Liver (tissue), 9 donors: ENCODE results near the gene TMEM106A. TPM values are rescaled to one million over a fixed set of nuclear protein-coding genes. Genes with fewer than 3 reads are reported as not detected.

Source experiments
- DNase-seq: peaks from one replicate; pipeline ENCODE4 v3.0.0-alpha.2; 2017; ENCODE audit warnings: low spot score
- H3K27ac ChIP-seq, 2 donors: one replicate each; pipeline ENCODE4 v1.7.0; 2013; ENCODE audit warnings: inconsistent platforms in 2 of 2, low read length in 2 of 2, control low read depth in 1 of 2, low read depth in 1 of 2, mild to moderate bottlenecking in 1 of 2
- H3K27me3 ChIP-seq, 4 donors: one replicate each; pipeline versions ENCODE4 v1.6.1 to v1.7.0; 2013; ENCODE audit warnings: low read length in 3 of 4, inconsistent platforms in 1 of 4, mild to moderate bottlenecking in 1 of 4, moderate library complexity in 1 of 4; ENCODE audit not compliant: control insufficient read depth in 4 of 4, insufficient read depth in 4 of 4
- H3K36me3 ChIP-seq, 4 donors: one replicate each; pipeline versions ENCODE4 v1.6.1 to v1.7.0; 2013; ENCODE audit warnings: low read length in 3 of 4, mild to moderate bottlenecking in 3 of 4, low read depth in 1 of 4, moderate library complexity in 1 of 4; ENCODE audit not compliant: control insufficient read depth in 4 of 4, insufficient read depth in 3 of 4
- H3K4me1 ChIP-seq, 4 donors: one replicate each; pipeline versions ENCODE4 v1.6.1 to v1.7.0; 2013; ENCODE audit warnings: low read length in 3 of 4, mild to moderate bottlenecking in 3 of 4, moderate library complexity in 1 of 4; ENCODE audit not compliant: control insufficient read depth in 4 of 4, insufficient read depth in 4 of 4
- H3K4me3 ChIP-seq, 3 donors: one replicate each; pipeline versions ENCODE4 v1.6.1 to v1.7.0; 2013; ENCODE audit warnings: low read length in 3 of 3, control low read depth in 1 of 3, low read depth in 1 of 3, mild to moderate bottlenecking in 1 of 3
- H3K9ac ChIP-seq, 2 donors: one replicate each; pipeline ENCODE4 v1.7.0; 2013; ENCODE audit warnings: low read length in 2 of 2, mild to moderate bottlenecking in 2 of 2, moderate library complexity in 2 of 2, control low read depth in 1 of 2, low read depth in 1 of 2
- H3K9me3 ChIP-seq, 4 donors: one replicate each; pipeline versions ENCODE4 v1.6.1 to v1.7.0; 2013; ENCODE audit warnings: low read length in 3 of 4; ENCODE audit not compliant: control insufficient read depth in 4 of 4
- EGR1 ChIP-seq, 2 donors: IDR thresholded peaks; 2 replicates each; pipeline ENCODE4 v1.6.1; 2016 to 2018; ENCODE audit warnings: antibody characterized with exemption in 2 of 2, low read depth in 2 of 2
- FOXA1 ChIP-seq: IDR thresholded peaks from 2 replicates; pipeline ENCODE4 v1.6.1; 2016; ENCODE audit warnings: antibody characterized with exemption
- FOXA2 ChIP-seq: IDR thresholded peaks from 2 replicates; pipeline ENCODE4 v1.6.1; 2016; ENCODE audit warnings: antibody characterized with exemption
- GABPA ChIP-seq, 2 donors: IDR thresholded peaks in 1 of 2; conservative IDR thresholded peaks in 1 of 2; 2 replicates each; pipeline ENCODE4 v1.6.1; 2016; ENCODE audit warnings: antibody characterized with exemption in 2 of 2, mild to moderate bottlenecking in 1 of 2, moderate library complexity in 1 of 2
- HNF4G ChIP-seq: IDR thresholded peaks from 2 replicates; pipeline ENCODE4 v1.6.1; 2016; ENCODE audit warnings: antibody characterized with exemption
- JUND ChIP-seq, 2 donors: IDR thresholded peaks; 2 replicates each; pipeline ENCODE4 v1.6.1; 2016; ENCODE audit warnings: antibody characterized with exemption in 2 of 2
- NR2F2 ChIP-seq: IDR thresholded peaks from 2 replicates; pipeline ENCODE4 v1.6.1; 2016; ENCODE audit warnings: antibody characterized with exemption
- RAD21 ChIP-seq, 2 donors: IDR thresholded peaks; 2 replicates each; pipeline ENCODE4 v1.6.1; 2016; ENCODE audit warnings: antibody characterized with exemption in 2 of 2, mild to moderate bottlenecking in 2 of 2
- RXRA ChIP-seq, 2 donors: IDR thresholded peaks; 2 replicates each; pipeline ENCODE4 v1.6.1; 2017 to 2018; ENCODE audit warnings: antibody characterized with exemption in 2 of 2, mild to moderate bottlenecking in 1 of 2
- SP1 ChIP-seq: IDR thresholded peaks from 2 replicates; pipeline ENCODE4 v1.6.1; 2018; ENCODE audit warnings: antibody characterized with exemption, mild to moderate bottlenecking
- TAF1 ChIP-seq: conservative IDR thresholded peaks from 2 replicates; pipeline ENCODE4 v1.6.1; 2016; ENCODE audit warnings: antibody characterized with exemption, mild to moderate bottlenecking
- YY1 ChIP-seq: IDR thresholded peaks from 2 replicates; pipeline ENCODE4 v1.6.1; 2016; ENCODE audit warnings: antibody characterized with exemption, mild to moderate bottlenecking
- WGBS: extraction: QIAGEN DNeasy Blood & Tissue Kit; methylation state at CpG from one replicate; pipeline ENCODE4 v1.1.7; 2013; 5-methylcytosine and 5-hydroxymethylcytosine counted together
- polyA plus RNA-seq, 2 donors: library from polyadenylated mRNA; stranded (reverse) in 1 of 2; unstranded in 1 of 2; fragments of 200-250 nt in 1 of 2; fragments of >200 nt in 1 of 2; fragmentation: Nextera tagmentation in 1 of 2; extraction: Ambion mirVana in 1 of 2; gene quantifications; one replicate each; pipeline versions ENCODE4 v1.2.1 to v1.2.3, GENCODE V29; 2013 to 2015
- total RNA-seq, 2 donors: library from RNA; depleted of rRNA; stranded (reverse); fragments of >200 nt; gene quantifications; one replicate each; pipeline ENCODE4 v1.2.3, GENCODE V29; 2014
- TF ChIP-seq, protein P1 (sequence below): IDR thresholded peaks from 2 replicates; pipeline ENCODE4 v1.6.1; 2016; ENCODE audit warnings: antibody characterized with exemption
- TF ChIP-seq, protein P2 (sequence below): IDR thresholded peaks from 2 replicates; pipeline ENCODE4 v1.6.1; 2016; ENCODE audit warnings: antibody characterized with exemption
- TF ChIP-seq, protein P3 (sequence below): IDR thresholded peaks from 2 replicates; pipeline ENCODE4 v1.6.1; 2016; ENCODE audit warnings: antibody characterized with exemption, mild to moderate bottlenecking
- TF ChIP-seq, protein P4 (sequence below): fragments of 150-350 bp; IDR thresholded peaks from 2 replicates; pipeline ENCODE4 v1.5.1; 2017; ENCODE audit warnings: improper control_type of control experiment, low read depth, low read length; ENCODE audit not compliant: missing input control
- donor health status: healthy.
- donor health status: healthy.
- donor health status: healthy.
- donor health status: healthy.
- donor health status: healthy.

Gene TMEM106A
- total and polyA plus RNA-seq, 4 donors, result 1.3 to 3.8 (median 2.6) TPM

DNA sequence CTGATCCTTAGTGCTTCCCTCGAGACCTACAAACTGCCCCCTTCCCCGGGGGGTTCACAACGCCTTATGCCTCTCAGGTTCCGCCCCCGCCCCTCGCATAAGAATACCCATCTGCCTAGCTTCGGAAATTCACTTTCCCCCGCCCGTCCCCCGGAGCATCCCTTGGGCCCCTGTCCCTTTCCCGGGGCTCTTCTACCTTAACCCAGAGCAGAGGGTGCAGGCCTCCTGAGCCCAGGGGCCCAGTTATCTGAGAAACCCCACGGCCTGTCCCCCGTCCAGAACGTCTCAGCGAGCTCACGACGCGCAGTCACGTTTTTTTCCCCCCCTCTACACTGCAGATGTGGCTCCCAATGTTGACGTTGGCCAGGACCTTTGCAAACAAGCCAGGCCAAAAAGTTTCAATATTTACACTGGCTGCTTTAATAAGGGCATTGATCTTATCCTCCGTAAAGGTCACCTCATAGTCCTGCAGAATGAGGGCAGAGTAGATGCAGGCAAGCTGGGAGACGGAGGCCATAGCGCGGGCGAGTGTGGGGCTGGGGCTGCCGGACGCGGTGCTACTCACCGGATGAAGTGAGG is 42.0 kb upstream of the TMEM106A start (continued):
- TF ChIP-seq, protein P1, sequence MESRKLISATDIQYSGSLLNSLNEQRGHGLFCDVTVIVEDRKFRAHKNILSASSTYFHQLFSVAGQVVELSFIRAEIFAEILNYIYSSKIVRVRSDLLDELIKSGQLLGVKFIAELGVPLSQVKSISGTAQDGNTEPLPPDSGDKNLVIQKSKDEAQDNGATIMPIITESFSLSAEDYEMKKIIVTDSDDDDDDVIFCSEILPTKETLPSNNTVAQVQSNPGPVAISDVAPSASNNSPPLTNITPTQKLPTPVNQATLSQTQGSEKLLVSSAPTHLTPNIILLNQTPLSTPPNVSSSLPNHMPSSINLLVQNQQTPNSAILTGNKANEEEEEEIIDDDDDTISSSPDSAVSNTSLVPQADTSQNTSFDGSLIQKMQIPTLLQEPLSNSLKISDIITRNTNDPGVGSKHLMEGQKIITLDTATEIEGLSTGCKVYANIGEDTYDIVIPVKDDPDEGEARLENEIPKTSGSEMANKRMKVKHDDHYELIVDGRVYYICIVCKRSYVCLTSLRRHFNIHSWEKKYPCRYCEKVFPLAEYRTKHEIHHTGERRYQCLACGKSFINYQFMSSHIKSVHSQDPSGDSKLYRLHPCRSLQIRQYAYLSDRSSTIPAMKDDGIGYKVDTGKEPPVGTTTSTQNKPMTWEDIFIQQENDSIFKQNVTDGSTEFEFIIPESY, result peak; percentile 40
- TF ChIP-seq, protein P2, sequence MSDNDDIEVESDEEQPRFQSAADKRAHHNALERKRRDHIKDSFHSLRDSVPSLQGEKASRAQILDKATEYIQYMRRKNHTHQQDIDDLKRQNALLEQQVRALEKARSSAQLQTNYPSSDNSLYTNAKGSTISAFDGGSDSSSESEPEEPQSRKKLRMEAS, result peak; percentile 66
- TF ChIP-seq FOXA2 (peak; percentile 100), EGR1 (IDR thresholded peaks at IDR 0.05; ENCODE audit: low read depth in 2 of 2) (no peak), NR2F2 (peak; percentile 76)

DNA sequence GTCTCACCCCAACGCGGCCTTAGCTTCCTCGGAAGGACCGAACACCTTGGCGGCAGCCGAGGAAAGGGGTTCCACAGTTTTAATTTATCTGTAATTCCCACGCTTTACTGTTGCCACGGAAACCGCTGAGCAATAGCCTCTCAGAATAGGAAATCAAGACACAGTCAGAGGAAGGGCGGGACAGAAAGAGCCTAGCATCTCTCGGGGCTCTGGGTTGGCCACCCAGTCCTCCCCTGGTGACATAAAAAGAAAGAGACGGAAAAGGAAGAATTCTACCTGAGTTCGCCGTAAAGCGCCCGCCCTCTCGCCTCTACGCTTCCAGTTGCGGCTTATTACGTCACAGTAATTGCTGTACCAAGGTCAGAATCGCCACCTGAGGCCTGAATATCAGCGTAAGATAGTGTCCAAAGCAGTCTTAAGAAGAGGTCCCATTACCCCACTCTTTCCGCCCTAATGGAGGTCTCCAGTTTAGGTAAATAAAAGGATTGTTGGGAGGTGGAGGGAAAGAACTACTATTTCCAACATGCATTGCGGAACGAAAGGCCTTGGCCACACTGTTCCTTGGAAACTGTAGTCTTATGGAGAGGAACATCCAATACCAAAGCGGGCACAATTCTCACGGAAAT is 41.4 kb upstream of the TMEM106A start:
- Histone ChIP-seq H3K36me3 (no peaks in the 10 kb centered on the region), H3K4me1 (peaks cover 3 to 47% (median 30%) of the 10 kb centered on the region in 4 donors), H3K9me3 (no peaks in the 10 kb centered on the region), H3K27ac (peak overlapping the region; percentile 89 to 96), H3K4me3 (peak overlapping the region; percentile 70 to 90 (median 75)), H3K9ac (peak overlapping the region; percentile 71 to 85), H3K27me3 (no peaks in the 10 kb centered on the region)
- TF ChIP-seq, protein P1, result peak; percentile 12
- TF ChIP-seq JUND (IDR thresholded peaks at IDR 0.05) (peak; percentile 25 to 56), GABPA (IDR thresholded peaks at IDR 0.05 in 1 of 2, conservative IDR thresholded peaks at IDR 0.05 in 1 of 2) (peak; percentile 46 to 83), NR2F2 (peak; percentile 8), YY1 (no peak), TAF1 (no peak), HNF4G (no peak), RXRA (IDR thresholded peaks at IDR 0.05) (peak; percentile 30 to 38), SP1 (peak; percentile 50), FOXA1 (no peak), RAD21 (IDR thresholded peaks at IDR 0.05) (no peak)
- TF ChIP-seq, protein P3, sequence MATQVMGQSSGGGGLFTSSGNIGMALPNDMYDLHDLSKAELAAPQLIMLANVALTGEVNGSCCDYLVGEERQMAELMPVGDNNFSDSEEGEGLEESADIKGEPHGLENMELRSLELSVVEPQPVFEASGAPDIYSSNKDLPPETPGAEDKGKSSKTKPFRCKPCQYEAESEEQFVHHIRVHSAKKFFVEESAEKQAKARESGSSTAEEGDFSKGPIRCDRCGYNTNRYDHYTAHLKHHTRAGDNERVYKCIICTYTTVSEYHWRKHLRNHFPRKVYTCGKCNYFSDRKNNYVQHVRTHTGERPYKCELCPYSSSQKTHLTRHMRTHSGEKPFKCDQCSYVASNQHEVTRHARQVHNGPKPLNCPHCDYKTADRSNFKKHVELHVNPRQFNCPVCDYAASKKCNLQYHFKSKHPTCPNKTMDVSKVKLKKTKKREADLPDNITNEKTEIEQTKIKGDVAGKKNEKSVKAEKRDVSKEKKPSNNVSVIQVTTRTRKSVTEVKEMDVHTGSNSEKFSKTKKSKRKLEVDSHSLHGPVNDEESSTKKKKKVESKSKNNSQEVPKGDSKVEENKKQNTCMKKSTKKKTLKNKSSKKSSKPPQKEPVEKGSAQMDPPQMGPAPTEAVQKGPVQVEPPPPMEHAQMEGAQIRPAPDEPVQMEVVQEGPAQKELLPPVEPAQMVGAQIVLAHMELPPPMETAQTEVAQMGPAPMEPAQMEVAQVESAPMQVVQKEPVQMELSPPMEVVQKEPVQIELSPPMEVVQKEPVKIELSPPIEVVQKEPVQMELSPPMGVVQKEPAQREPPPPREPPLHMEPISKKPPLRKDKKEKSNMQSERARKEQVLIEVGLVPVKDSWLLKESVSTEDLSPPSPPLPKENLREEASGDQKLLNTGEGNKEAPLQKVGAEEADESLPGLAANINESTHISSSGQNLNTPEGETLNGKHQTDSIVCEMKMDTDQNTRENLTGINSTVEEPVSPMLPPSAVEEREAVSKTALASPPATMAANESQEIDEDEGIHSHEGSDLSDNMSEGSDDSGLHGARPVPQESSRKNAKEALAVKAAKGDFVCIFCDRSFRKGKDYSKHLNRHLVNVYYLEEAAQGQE, result no peak
- TF ChIP-seq, protein P4, sequence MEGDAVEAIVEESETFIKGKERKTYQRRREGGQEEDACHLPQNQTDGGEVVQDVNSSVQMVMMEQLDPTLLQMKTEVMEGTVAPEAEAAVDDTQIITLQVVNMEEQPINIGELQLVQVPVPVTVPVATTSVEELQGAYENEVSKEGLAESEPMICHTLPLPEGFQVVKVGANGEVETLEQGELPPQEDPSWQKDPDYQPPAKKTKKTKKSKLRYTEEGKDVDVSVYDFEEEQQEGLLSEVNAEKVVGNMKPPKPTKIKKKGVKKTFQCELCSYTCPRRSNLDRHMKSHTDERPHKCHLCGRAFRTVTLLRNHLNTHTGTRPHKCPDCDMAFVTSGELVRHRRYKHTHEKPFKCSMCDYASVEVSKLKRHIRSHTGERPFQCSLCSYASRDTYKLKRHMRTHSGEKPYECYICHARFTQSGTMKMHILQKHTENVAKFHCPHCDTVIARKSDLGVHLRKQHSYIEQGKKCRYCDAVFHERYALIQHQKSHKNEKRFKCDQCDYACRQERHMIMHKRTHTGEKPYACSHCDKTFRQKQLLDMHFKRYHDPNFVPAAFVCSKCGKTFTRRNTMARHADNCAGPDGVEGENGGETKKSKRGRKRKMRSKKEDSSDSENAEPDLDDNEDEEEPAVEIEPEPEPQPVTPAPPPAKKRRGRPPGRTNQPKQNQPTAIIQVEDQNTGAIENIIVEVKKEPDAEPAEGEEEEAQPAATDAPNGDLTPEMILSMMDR, result no peak
- peak; percentile 75 for DNase-seq
- under 1% methylated on average over 27 of the region's 27 CpGs for WGBS
